Epithelial cell of proximal tubule (primary cell): ENCODE results near the gene DAPK1. TPM values are rescaled to one million over a fixed set of nuclear protein-coding genes. Genes with fewer than 3 reads are reported as not detected.

Experiments used
- DNase-seq: peaks from one replicate; pipeline ENCODE4 v3.0.0-alpha.2; 2011; ENCODE audit warnings: low read depth
- H3K4me3 ChIP-seq: 2 replicates; pipeline ENCODE4 v1.5.1; 2011; ENCODE audit warnings: low read depth, mild to moderate bottlenecking, low read length
- total RNA-seq: library from RNA; depleted of rRNA; stranded (reverse); fragments of >200 nt; gene quantifications from 2 replicates; pipeline ENCODE4 v1.2.3, GENCODE V29; 2015
- TF ChIP-seq, protein P1 (sequence below): conservative IDR thresholded peaks from 2 replicates; pipeline ENCODE4 v1.5.1; 2012; ENCODE audit warnings: low read depth, mild to moderate bottlenecking, low read length

The DAPK1 gene
- total RNA-seq, 1 donor from 2014 or later, result 46.3 TPM

DNA sequence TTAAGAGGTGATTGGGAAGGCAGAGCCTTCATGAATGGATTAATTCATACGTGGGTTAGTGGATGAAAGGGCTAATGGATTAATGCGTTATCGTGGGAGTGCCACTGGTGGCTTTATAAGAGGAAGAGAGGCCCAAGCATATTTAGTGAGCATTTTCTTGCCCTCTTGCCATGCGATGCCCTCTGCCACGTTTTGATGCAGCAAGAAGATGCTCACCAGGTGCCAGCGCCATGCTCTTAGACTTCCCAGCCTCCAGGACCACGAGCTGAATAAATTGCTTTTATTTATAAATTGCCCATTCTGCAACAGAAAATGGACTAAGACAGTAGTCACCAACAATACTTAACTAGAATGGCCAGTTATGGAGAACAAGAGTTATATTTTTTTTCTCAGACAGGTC lies 24.2 kb downstream of the DAPK1 start:
- no peak for DNase-seq
- TF ChIP-seq, protein P1, sequence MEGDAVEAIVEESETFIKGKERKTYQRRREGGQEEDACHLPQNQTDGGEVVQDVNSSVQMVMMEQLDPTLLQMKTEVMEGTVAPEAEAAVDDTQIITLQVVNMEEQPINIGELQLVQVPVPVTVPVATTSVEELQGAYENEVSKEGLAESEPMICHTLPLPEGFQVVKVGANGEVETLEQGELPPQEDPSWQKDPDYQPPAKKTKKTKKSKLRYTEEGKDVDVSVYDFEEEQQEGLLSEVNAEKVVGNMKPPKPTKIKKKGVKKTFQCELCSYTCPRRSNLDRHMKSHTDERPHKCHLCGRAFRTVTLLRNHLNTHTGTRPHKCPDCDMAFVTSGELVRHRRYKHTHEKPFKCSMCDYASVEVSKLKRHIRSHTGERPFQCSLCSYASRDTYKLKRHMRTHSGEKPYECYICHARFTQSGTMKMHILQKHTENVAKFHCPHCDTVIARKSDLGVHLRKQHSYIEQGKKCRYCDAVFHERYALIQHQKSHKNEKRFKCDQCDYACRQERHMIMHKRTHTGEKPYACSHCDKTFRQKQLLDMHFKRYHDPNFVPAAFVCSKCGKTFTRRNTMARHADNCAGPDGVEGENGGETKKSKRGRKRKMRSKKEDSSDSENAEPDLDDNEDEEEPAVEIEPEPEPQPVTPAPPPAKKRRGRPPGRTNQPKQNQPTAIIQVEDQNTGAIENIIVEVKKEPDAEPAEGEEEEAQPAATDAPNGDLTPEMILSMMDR, result no peak
- no peak overlapping the region for H3K4me3 ChIP-seq

DNA sequence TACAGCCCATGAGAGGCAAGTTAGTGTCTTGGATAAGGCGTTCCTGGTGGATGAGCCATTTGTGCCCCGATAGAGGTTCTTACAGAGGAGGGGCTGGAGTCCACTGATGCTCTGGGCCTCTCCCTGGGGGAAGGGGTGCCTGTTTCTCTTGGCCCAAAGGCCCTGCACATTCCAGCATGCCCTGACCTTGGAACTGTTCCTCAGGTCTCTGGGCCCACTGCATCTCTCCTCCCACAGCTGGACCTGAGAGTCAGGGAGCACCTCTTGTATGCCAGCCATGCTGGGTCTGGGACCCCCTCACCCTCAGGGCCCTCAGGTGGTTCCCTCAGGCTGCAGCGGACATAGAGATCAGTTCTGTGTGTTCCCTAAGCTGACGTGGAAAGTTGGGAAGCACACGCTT lies 26.4 kb downstream of the DAPK1 start:
- no peak for DNase-seq

GRCh38 chr9:87525546-87526303 lies 28.1 kb downstream of the DAPK1 start:
- no peak overlapping the region for H3K4me3 ChIP-seq
- DNase-seq, result no peak
- TF ChIP-seq, protein P1, result no peak

More for the DNA sequence above, 26.4 kb downstream of the DAPK1 start:
- TF ChIP-seq, protein P1, result no peak
- H3K4me3 ChIP-seq, result no peak overlapping the region

- TF ChIP-seq, protein P1, result no peak
- no peak overlapping the region for H3K4me3 ChIP-seq
- DNase-seq, result no peak
Measured at GRCh38 chr9:87527211-87527916, 29.7 kb downstream of the DAPK1 start.

DNA sequence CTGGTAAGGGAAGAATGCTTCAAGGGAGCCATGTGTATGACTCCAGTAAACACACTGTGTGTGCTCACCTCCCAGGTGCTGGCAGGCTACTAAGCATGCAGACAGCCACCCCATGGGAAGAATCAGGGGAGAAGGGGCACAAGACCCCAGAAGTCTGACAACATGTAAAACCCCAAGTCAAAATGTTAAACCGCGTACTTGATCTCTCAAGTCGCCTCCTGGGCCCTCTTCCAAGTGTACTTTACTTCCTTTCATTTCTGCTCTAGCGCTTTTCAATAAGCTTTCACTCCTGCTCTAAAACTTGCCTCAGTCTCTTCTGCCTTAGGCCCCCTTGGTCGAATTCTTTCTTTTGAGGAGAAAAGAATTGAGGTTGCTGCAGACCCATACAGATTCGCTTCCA lies 31.3 kb downstream of the DAPK1 start:
- TF ChIP-seq, protein P1, result no peak
- H3K4me3 ChIP-seq, result no peak overlapping the region
- DNase-seq, result no peak

- TF ChIP-seq, protein P1, result no peak
- no peak for DNase-seq
Measured at GRCh38 chr9:87529671-87530070, 32.0 kb downstream of the DAPK1 start.

GRCh38 chr9:87530716-87531115 lies 33.0 kb downstream of the DAPK1 start:
- no peak for DNase-seq
- TF ChIP-seq, protein P1, result no peak
- no peak overlapping the region for H3K4me3 ChIP-seq

More at GRCh38 chr9:87529671-87530070, 32.0 kb downstream of the DAPK1 start:
- H3K4me3 ChIP-seq, result no peak overlapping the region
